HepG2 (cell line): ENCODE data around the gene TLR3. TPM values are rescaled to one million over a fixed set of nuclear protein-coding genes. Genes with fewer than 3 reads are reported as not detected.

Experiments
- ATAC-seq: fragments of 200-7000 bp; cut with Tn5 transposase; 3 replicates; pipeline ENCODE4 v1.9.1; 2020; ENCODE audit warnings: mild to moderate bottlenecking, moderate library complexity
- BruUV-seq: library from RNA; stranded (reverse); fragments of 400-500 nt; replicated peaks from 2 replicates; lab custom pipeline; 2021; lab: Mats Ljungman, UMichigan
- CTCF ChIA-PET: fragments of 300-600 bp; formaldehyde crosslinking; extraction: SDS; loops from one replicate; lab custom pipeline; 2021; ENCODE audit warnings: low total read pairs, inconsistent platforms, low intra/inter-chr PET ratio; lab: Yijun Ruan, JAX
- POLR2A ChIA-PET: fragments of 350-600 bp; sonication (Branson Sonifier 250); formaldehyde crosslinking; loops from one replicate; lab custom pipeline; 2020; ENCODE audit warnings: antibody characterized with exemption, inconsistent platforms; lab: Yijun Ruan, JAX
- DNase-seq: peaks from one replicate; pipeline ENCODE4 v3.0.0-alpha.2; 2015; ENCODE audit warnings: low spot score
- FAIRE-seq: peaks from 3 replicates; lab custom pipeline; 2011; peaks lifted over from hg19 to GRCh38; lab: Jason Lieb, UNC
- H2AFZ ChIP-seq: one replicate; pipeline ENCODE4 v1.6.1; 2011; ENCODE audit warnings: low read length, inconsistent platforms
- H3K27ac ChIP-seq: fragments of 300-600 bp; 3 replicates; pipeline ENCODE4 v1.8.0; 2011; ENCODE audit warnings: mixed run types, mild to moderate bottlenecking, mixed read lengths, low read length, inconsistent platforms; ENCODE audit not compliant: insufficient read depth; ENCODE audit errors: extremely low read length
- H3K27me3 ChIP-seq, 2 experiments: fragments of 200-600 bp in 1 of 2; 2 replicates in 1 of 2; 3 replicates in 1 of 2; pipeline versions ENCODE4 v1.6.0 to v1.8.0; 2011; ENCODE audit warnings: low read length in 2 of 2, mild to moderate bottlenecking in 2 of 2, moderate library complexity in 2 of 2, inconsistent platforms in 1 of 2; ENCODE audit not compliant: insufficient read depth in 2 of 2, control insufficient read depth in 1 of 2
- H3K36me3 ChIP-seq, 2 experiments: fragments of 200-600 bp in 1 of 2; replicated peaks in 1 of 2; 2 replicates in 1 of 2; 3 replicates in 1 of 2; pipeline versions ENCODE4 v1.5.1 to v1.8.0; 2011; ENCODE audit warnings: low read length in 2 of 2, inconsistent platforms in 1 of 2; ENCODE audit not compliant: insufficient read depth in 2 of 2, control insufficient read depth in 1 of 2
- H3K4me1 ChIP-seq: 2 replicates; pipeline ENCODE4 v1.5.1; 2012; ENCODE audit warnings: low read length, inconsistent platforms; ENCODE audit not compliant: insufficient read depth
- H3K4me2 ChIP-seq: 2 replicates; pipeline ENCODE4 v1.6.0; 2011; ENCODE audit warnings: low read depth, low read length, inconsistent platforms
- H3K4me3 ChIP-seq, 3 experiments: fragments of 200-600 bp in 1 of 3; sonication (generic), shearing (Covaris generic) in 1 of 3; replicated peaks in 1 of 3; 2 replicates each; pipeline ENCODE4 v1.5.1; 2011 to 2016; ENCODE audit warnings: low read length in 3 of 3, inconsistent platforms in 2 of 3, low read depth in 2 of 3, mild to moderate bottlenecking in 2 of 3, control low read depth in 1 of 3, mixed read lengths in 1 of 3; ENCODE audit not compliant: insufficient read depth in 1 of 3
- H3K79me2 ChIP-seq: one replicate; pipeline ENCODE4 v1.6.1; 2011; ENCODE audit warnings: low read length, inconsistent platforms; ENCODE audit not compliant: insufficient read depth
- H3K9ac ChIP-seq: 2 replicates; pipeline ENCODE4 v1.6.0; 2011; ENCODE audit warnings: mild to moderate bottlenecking, low read depth, low read length, inconsistent platforms; ENCODE audit not compliant: insufficient read depth
- H3K9me3 ChIP-seq: 2 replicates; pipeline ENCODE4 v1.5.1; 2012; ENCODE audit warnings: mild to moderate bottlenecking, low read length
- H4K20me1 ChIP-seq: 2 replicates; pipeline ENCODE4 v1.6.0; 2011; ENCODE audit warnings: inconsistent platforms, mild to moderate bottlenecking, low read length, moderate library complexity; ENCODE audit not compliant: insufficient read depth
- BORCS8-MEF2B ChIP-seq: sonication (generic); formaldehyde crosslinking; IDR thresholded peaks from 2 replicates; pipeline ENCODE4 v1.8.0; 2022; ENCODE audit warnings: mild to moderate bottlenecking, missing genetic modification reagents
- CEBPG ChIP-seq: IDR thresholded peaks from 2 replicates; pipeline ENCODE4 v1.6.1; 2016
- CREB1 ChIP-seq, 2 experiments: fragments of 450-650 bp in 1 of 2; IDR thresholded peaks; 2 replicates each; pipeline ENCODE4 v1.6.1; 2016 to 2017; ENCODE audit warnings: control low read depth in 1 of 2, mild to moderate bottlenecking in 1 of 2, missing compliant biosample characterization in 1 of 2, missing genetic modification characterization in 1 of 2
- DMAP1 ChIP-seq: IDR thresholded peaks from 2 replicates; pipeline ENCODE4 v1.6.1; 2016
- E2F5 ChIP-seq: sonication (generic); formaldehyde crosslinking; conservative IDR thresholded peaks from 2 replicates; pipeline ENCODE4 v1.4.0; 2020; ENCODE audit warnings: missing genetic modification reagents
- FOXO1 ChIP-seq: sonication (generic); formaldehyde crosslinking; IDR thresholded peaks from 2 replicates; pipeline ENCODE4 v1.4.0; 2020; ENCODE audit warnings: missing genetic modification reagents
- GATAD2A ChIP-seq: IDR thresholded peaks from 2 replicates; pipeline ENCODE4 v1.6.1; 2016
- HOXA5 ChIP-seq: sonication (generic); formaldehyde crosslinking; IDR thresholded peaks from 2 replicates; pipeline ENCODE4 v1.4.0; 2020; ENCODE audit warnings: missing genetic modification reagents
- KLF16 ChIP-seq, 2 experiments: sonication (generic) in 1 of 2; formaldehyde crosslinking in 1 of 2; IDR thresholded peaks; 2 replicates each; pipeline versions ENCODE4 v1.6.1 to v1.8.0; 2016 to 2023; ENCODE audit warnings: missing genetic modification reagents in 2 of 2, missing compliant biosample characterization in 1 of 2
- RBM39 ChIP-seq: fragments of 200-400 bp; formaldehyde crosslinking; IDR thresholded peaks from one replicate; pipeline ENCODE4 v1.6.1; 2018; ENCODE audit warnings: antibody characterized with exemption, mild to moderate bottlenecking, low read depth, low read length; ENCODE audit not compliant: poor library complexity, severe bottlenecking
- ZBTB7A ChIP-seq: sonication (generic); formaldehyde crosslinking; IDR thresholded peaks from 2 replicates; pipeline ENCODE4 v1.8.0; 2022; ENCODE audit warnings: mild to moderate bottlenecking, missing genetic modification reagents
- ZGPAT ChIP-seq: IDR thresholded peaks from 2 replicates; pipeline ENCODE4 v1.6.1; 2016; ENCODE audit warnings: mild to moderate bottlenecking
- ZNF142 ChIP-seq: sonication (generic); formaldehyde crosslinking; IDR thresholded peaks from 2 replicates; pipeline ENCODE4 v1.4.0; 2020; ENCODE audit warnings: missing genetic modification reagents
- ZNF446 ChIP-seq: sonication (generic); formaldehyde crosslinking; IDR thresholded peaks from 2 replicates; pipeline ENCODE4 v1.5.0; 2020; ENCODE audit warnings: mild to moderate bottlenecking, missing genetic modification reagents
- ZNF777 ChIP-seq: sonication (generic); formaldehyde crosslinking; IDR thresholded peaks from 2 replicates; pipeline ENCODE4 v1.4.0; 2020; ENCODE audit warnings: missing genetic modification reagents
- WGBS: methylation state at CpG from one replicate; pipeline ENCODE4 v1.1.6; 2017; ENCODE audit warnings: low lambda C conversion rate; 5-methylcytosine and 5-hydroxymethylcytosine counted together
- in situ Hi-C: cut with HindIII; loops from 2 replicates; pipeline ENCODE4 v1.10.0; 2017; ENCODE audit warnings: low pct_unique_long_range_greater_than_20kb; ENCODE audit not compliant: extremely low pct_ligation_motif_present
- intact Hi-C: fragments of 100-400 bp; cut with micrococcal nuclease; formaldehyde crosslinking; loops from one replicate; pipeline ENCODE4 v1.10.0; 2022; ENCODE audit not compliant: unreplicated experiment
- polyA plus RNA-seq, 8 experiments: library from polyadenylated mRNA; depleted of rRNA in 3 of 8; stranded (reverse) in 7 of 8; unstranded in 1 of 8; fragments of >200 nt; fragmentation: Illumina TruSeq in 4 of 8; extraction: Trizol in 4 of 8; gene quantifications; 2 replicates each; pipeline versions ENCODE4 v1.2.1 to v1.2.3, GENCODE V29; 2011 to 2016; ENCODE audit warnings: low read depth in 4 of 8, missing spikeins in 1 of 8, mixed read lengths in 1 of 8; ENCODE audit not compliant: insufficient read depth in 1 of 8
- total RNA-seq, 5 experiments: library from RNA; depleted of rRNA; stranded (reverse); fragments of >200 nt; fragmentation: Illumina TruSeq; extraction: Trizol; gene quantifications; 2 replicates each; pipeline ENCODE4 v1.2.3, GENCODE V29; 2016; ENCODE audit warnings: low read depth in 1 of 5

The TLR3 gene
- total and polyA plus RNA-seq, 2 of the 13 experiments (the other 11 are each of a cell fraction or from before 2014, with no cell fraction given), result 0.11 to 0.38 TPM

- peaks cover 1 to 17% of the 10 kb centered on the region in 2 experiments; a peak in 4 of 5 replicates for H3K27me3 ChIP-seq
- ATAC-seq (peak; percentile 73), DNase-seq (peak; percentile 59), FAIRE-seq (peak; percentile 93)
- H3K9me3 ChIP-seq, result peaks cover 21% of the 10 kb centered on the region
- intact Hi-C loops, result loop anchor here (1.0 to 10.0 kb wide), 3 partner anchors 397 to 1293 kb away; partner anchors contain the start of gene CCDC110
- no peaks in the 10 kb centered on the region for H3K36me3 ChIP-seq
- H3K4me1 ChIP-seq, result peaks cover 12% of the 10 kb centered on the region; the same call in 1 of the 2 replicates
- no peak overlapping the region for H2AFZ ChIP-seq
- no peaks in the 10 kb centered on the region for H4K20me1 ChIP-seq
- BruUV-seq, result no TSS peak
- POLR2A ChIA-PET, result no interaction called here
- in situ Hi-C loops, result loop anchor here (25.0 kb wide), 2 partner anchors 576 to 1001 kb away; partner anchors contain the start of gene CCDC110
- WGBS, result 10% methylated on average over 12 of the region's 12 CpGs
- H3K79me2 ChIP-seq, result no peaks in the 10 kb centered on the region
- H3K4me3 ChIP-seq, result no peak overlapping the region
- no peak overlapping the region for H3K9ac ChIP-seq
- CTCF ChIA-PET, result interaction anchor here (1.6 to 1.9 kb wide), 2 partner anchors 397 to 404 kb away, joined by 8 to 16 read pairs; no protein-coding TSS in a partner anchor
- H3K4me2 ChIP-seq, result 0 out of 2 replicates have a peak overlapping the region, but pooled peaks have one; percentile 25
- no peak overlapping the region for H3K27ac ChIP-seq
- TF ChIP-seq E2F5 (CRISPR knock-in tag), result no peak
- no peak for TF ChIP-seq HOXA5 (CRISPR knock-in tag)
- TF ChIP-seq CEBPG (CRISPR knock-in tag), result peak; percentile 35; the same call in 1 of the 2 replicates
- no peak for TF ChIP-seq FOXO1
- TF ChIP-seq GATAD2A, result 0 out of 2 replicates have a peak, but pooled peaks have one; percentile 18
- no peak for TF ChIP-seq ZNF777 (CRISPR knock-in tag)
- 0 out of 2 replicates have a peak, but pooled peaks have one; percentile 22 for TF ChIP-seq ZGPAT
- TF ChIP-seq KLF16 (CRISPR knock-in tag; IDR thresholded peaks at IDR 0.05), result no peak
- no peak for TF ChIP-seq ZNF446
- no peak for TF ChIP-seq BORCS8-MEF2B (CRISPR knock-in tag)
- TF ChIP-seq CREB1 (IDR thresholded peaks at IDR 0.05), result no peak
- TF ChIP-seq CREB1 (CRISPR knock-in tag; IDR thresholded peaks at IDR 0.05), result 0 out of 2 replicates have a peak, but pooled peaks have one; percentile 20
- no peak for TF ChIP-seq RBM39
- no peak for TF ChIP-seq ZBTB7A (CRISPR knock-in tag)
- no peak for TF ChIP-seq DMAP1 (CRISPR knock-in tag)
- TF ChIP-seq ZNF142 (CRISPR knock-in tag), result no peak
These were observed 31.0 kb upstream of the TLR3 start for GRCh38 chr4:186037692-186038658.
